Muscle of leg (tissue), 11 donors: ENCODE results near the gene AFG1L. TPM values are rescaled to one million over a fixed set of nuclear protein-coding genes. Genes with fewer than 3 reads are reported as not detected.
"Not testable (repeated sequence)": the region's sequence is repeated elsewhere in the genome, so short reads cannot be mapped to it uniquely, and the experiment has no call there.

Experiments
- DNase-seq: peaks from one replicate; pipeline ENCODE4 v3.0.0; 2013
- H3K27ac ChIP-seq: one replicate; pipeline ENCODE4 v1.5.1; 2013; ENCODE audit warnings: mild to moderate bottlenecking, low read length, control low read depth
- H3K27me3 ChIP-seq: one replicate; pipeline ENCODE4 v1.6.1; 2013; ENCODE audit warnings: low read length; ENCODE audit not compliant: control insufficient read depth, insufficient read depth
- H3K36me3 ChIP-seq: one replicate; pipeline ENCODE4 v1.6.1; 2013; ENCODE audit warnings: low read length; ENCODE audit not compliant: control insufficient read depth, insufficient read depth
- H3K4me1 ChIP-seq: one replicate; pipeline ENCODE4 v1.6.1; 2013; ENCODE audit warnings: low read length; ENCODE audit not compliant: control insufficient read depth, insufficient read depth
- H3K4me3 ChIP-seq: one replicate; pipeline ENCODE4 v1.5.1; 2013; ENCODE audit warnings: low read length, control low read depth
- H3K9me3 ChIP-seq: replicated peaks from 2 replicates; pipeline ENCODE4 v1.6.1; 2013; ENCODE audit warnings: low read depth, low read length; ENCODE audit not compliant: control insufficient read depth
- WGBS: methylation state at CpG from one replicate; pipeline ENCODE4 v1.1.5; 2013; ENCODE audit warnings: missing lambda C conversion rate; ENCODE audit not compliant: insufficient coverage; 5-methylcytosine and 5-hydroxymethylcytosine counted together
- polyA plus RNA-seq, 8 donors: library from polyadenylated mRNA; unstranded; fragments of 120-200 nt; gene quantifications; one replicate each; pipeline versions ENCODE4 v1.2.1 to v1.2.3, GENCODE V29; 2013; ENCODE audit warnings: inconsistent platforms in 1 of 8, low replicate concordance in 1 of 8; ENCODE audit not compliant: insufficient read length in 8 of 8, insufficient read depth in 1 of 8
- total RNA-seq: library from RNA; stranded (reverse); fragments of 120-200 nt; gene quantifications from one replicate; pipeline ENCODE4 v1.2.4, GENCODE V29; 2013

AFG1L gene
- total and polyA plus RNA-seq, 9 donors: 3.9 to 7.2 (median 5.1) TPM

- Histone ChIP-seq H3K27ac (no peak overlapping the region), H3K27me3 (no peaks in the 10 kb centered on the region), H3K9me3 (no peaks in the 10 kb centered on the region), H3K4me1 (no peaks in the 10 kb centered on the region), H3K36me3 (no peaks in the 10 kb centered on the region), H3K4me3 (no peak overlapping the region)
- no peak for DNase-seq
- WGBS: 84% methylated on average over 4 of the region's 5 CpGs
These were observed 15.0 kb downstream of the AFG1L start for GRCh38 chr6:108309844-108310243.

DNA sequence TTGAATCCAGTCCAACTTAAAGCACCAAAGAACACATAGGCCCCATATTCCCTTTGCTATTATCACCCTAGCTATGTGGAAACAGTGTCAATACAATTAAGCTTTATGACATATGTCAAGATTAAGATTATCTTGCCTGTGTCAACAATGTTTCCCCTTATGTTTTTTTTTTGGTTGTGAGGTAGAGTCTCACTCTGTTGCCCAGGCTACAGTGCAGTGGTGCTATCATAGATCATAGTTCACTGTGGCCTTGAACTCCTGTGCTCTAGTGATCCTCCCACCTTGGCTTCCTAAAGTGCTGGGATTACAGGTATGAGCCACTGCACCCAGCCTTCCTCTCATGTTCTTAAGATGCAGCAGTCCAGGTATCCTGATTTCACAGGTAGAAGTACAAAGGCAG is 17.8 kb downstream of the AFG1L start:
- H3K4me3 ChIP-seq: no peak overlapping the region
- H3K36me3 ChIP-seq: no peaks in the 10 kb centered on the region
- H3K27me3 ChIP-seq: no peaks in the 10 kb centered on the region
- H3K27ac ChIP-seq: no peak overlapping the region
- no peaks in the 10 kb centered on the region for H3K4me1 ChIP-seq
- H3K9me3 ChIP-seq: no peaks in the 10 kb centered on the region
- DNase-seq: no peak

- Histone ChIP-seq H3K27me3 (no peaks in the 10 kb centered on the region), H3K9me3 (no peaks in the 10 kb centered on the region), H3K36me3 (peaks cover 8% of the 10 kb centered on the region), H3K4me3 (no peak overlapping the region), H3K27ac (no peak overlapping the region), H3K4me1 (no peaks in the 10 kb centered on the region)
- WGBS: 100% methylated on average over 1 of the region's 3 CpGs
- no peak for DNase-seq
These were observed 26.4 kb downstream of the AFG1L start for GRCh38 chr6:108321253-108321747.

- no peak overlapping the region for H3K27ac ChIP-seq
These were observed 27.9 kb downstream of the AFG1L start for GRCh38 chr6:108322728-108323127.

GRCh38 chr6:108323710-108324466 is 29.0 kb downstream of the AFG1L start:
- WGBS: 54% methylated on average over 3 of the region's 4 CpGs
- DNase-seq: no peak
- H3K9me3 ChIP-seq: no peaks in the 10 kb centered on the region
- peaks cover 8% of the 10 kb centered on the region for H3K36me3 ChIP-seq
- no peak overlapping the region for H3K4me3 ChIP-seq
- H3K4me1 ChIP-seq: no peaks in the 10 kb centered on the region
- no peak overlapping the region for H3K27ac ChIP-seq
- H3K27me3 ChIP-seq: no peaks in the 10 kb centered on the region

More at GRCh38 chr6:108322728-108323127, 27.9 kb downstream of the AFG1L start:
- no peaks in the 10 kb centered on the region for H3K4me1 ChIP-seq
- peaks cover 8% of the 10 kb centered on the region for H3K36me3 ChIP-seq
- H3K4me3 ChIP-seq: no peak overlapping the region
- no peaks in the 10 kb centered on the region for H3K9me3 ChIP-seq
- peak; percentile 6 for DNase-seq
- H3K27me3 ChIP-seq: no peaks in the 10 kb centered on the region
- 61% methylated on average over 2 of the region's 3 CpGs for WGBS

GRCh38 chr6:108330221-108330785 is 35.4 kb downstream of the AFG1L start:
- not testable (repeated sequence) for H3K4me1 ChIP-seq, H3K4me3 ChIP-seq, H3K36me3 ChIP-seq, H3K9me3 ChIP-seq, H3K27me3 ChIP-seq, H3K27ac ChIP-seq, DNase-seq
- WGBS: 98% methylated on average over 4 of the region's 7 CpGs

- Histone ChIP-seq H3K27me3 (no peaks in the 10 kb centered on the region), H3K4me3 (no peak overlapping the region), H3K27ac (no peak overlapping the region), H3K4me1 (no peaks in the 10 kb centered on the region), H3K9me3 (no peaks in the 10 kb centered on the region), H3K36me3 (no peaks in the 10 kb centered on the region)
- no CpG with 5 or more reads among the region's 2 CpGs for WGBS
- no peak for DNase-seq
These were observed 36.0 kb downstream of the AFG1L start for GRCh38 chr6:108330806-108331205.

GRCh38 chr6:108331982-108332381 is 37.1 kb downstream of the AFG1L start:
- H3K27ac ChIP-seq: no peak overlapping the region

DNA sequence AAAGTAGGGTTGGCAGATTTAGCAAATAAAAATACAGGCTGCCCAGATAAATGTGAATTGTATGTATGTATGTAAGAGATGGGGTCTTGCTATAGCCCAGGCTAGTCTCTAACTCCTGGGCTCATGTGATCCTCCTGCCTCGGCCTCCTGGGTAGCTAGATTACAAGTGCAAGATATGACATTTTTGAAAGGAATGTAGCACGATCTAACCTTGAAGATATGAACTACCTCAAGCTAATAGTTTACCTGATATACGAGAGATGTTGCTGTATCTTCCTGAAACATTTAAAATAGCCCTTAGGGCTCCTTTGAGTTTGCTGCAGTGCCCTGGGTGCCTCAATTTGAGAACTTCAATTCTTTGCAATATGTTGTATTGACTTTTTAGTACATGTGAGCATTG is 42.1 kb downstream of the AFG1L start:
- Histone ChIP-seq H3K4me1 (no peaks in the 10 kb centered on the region), H3K4me3 (no peak overlapping the region), H3K27ac (no peak overlapping the region), H3K9me3 (no peaks in the 10 kb centered on the region), H3K36me3 (no peaks in the 10 kb centered on the region), H3K27me3 (no peaks in the 10 kb centered on the region)
- no peak for DNase-seq
- no CpG with 5 or more reads among the region's 3 CpGs for WGBS

More at GRCh38 chr6:108331982-108332381, 37.1 kb downstream of the AFG1L start:
- Histone ChIP-seq H3K9me3 (no peaks in the 10 kb centered on the region), H3K4me1 (no peaks in the 10 kb centered on the region), H3K4me3 (no peak overlapping the region), H3K36me3 (no peaks in the 10 kb centered on the region), H3K27me3 (no peaks in the 10 kb centered on the region)
- DNase-seq: no peak

- no peaks in the 10 kb centered on the region for H3K4me1 ChIP-seq
- H3K27me3 ChIP-seq: no peaks in the 10 kb centered on the region
- DNase-seq: no peak
- no peak overlapping the region for H3K27ac ChIP-seq
- no CpG with 5 or more reads among the region's 3 CpGs for WGBS
- H3K36me3 ChIP-seq: no peaks in the 10 kb centered on the region
- no peaks in the 10 kb centered on the region for H3K9me3 ChIP-seq
- no peak overlapping the region for H3K4me3 ChIP-seq
These were observed 42.9 kb downstream of the AFG1L start for GRCh38 chr6:108337721-108338120.
